GM12873 (cell line): ENCODE measurements around the gene FRMD3.

ENCODE experiments used
- TF ChIP-seq, protein P1 (sequence below): IDR thresholded peaks from 2 replicates; pipeline ENCODE4 v1.5.1; 2012; ENCODE audit warnings: low read depth, mild to moderate bottlenecking, moderate library complexity, low read length, control low read depth; ENCODE audit not compliant: insufficient read depth; ENCODE audit errors: missing control alignments

The FRMD3 gene

DNA sequence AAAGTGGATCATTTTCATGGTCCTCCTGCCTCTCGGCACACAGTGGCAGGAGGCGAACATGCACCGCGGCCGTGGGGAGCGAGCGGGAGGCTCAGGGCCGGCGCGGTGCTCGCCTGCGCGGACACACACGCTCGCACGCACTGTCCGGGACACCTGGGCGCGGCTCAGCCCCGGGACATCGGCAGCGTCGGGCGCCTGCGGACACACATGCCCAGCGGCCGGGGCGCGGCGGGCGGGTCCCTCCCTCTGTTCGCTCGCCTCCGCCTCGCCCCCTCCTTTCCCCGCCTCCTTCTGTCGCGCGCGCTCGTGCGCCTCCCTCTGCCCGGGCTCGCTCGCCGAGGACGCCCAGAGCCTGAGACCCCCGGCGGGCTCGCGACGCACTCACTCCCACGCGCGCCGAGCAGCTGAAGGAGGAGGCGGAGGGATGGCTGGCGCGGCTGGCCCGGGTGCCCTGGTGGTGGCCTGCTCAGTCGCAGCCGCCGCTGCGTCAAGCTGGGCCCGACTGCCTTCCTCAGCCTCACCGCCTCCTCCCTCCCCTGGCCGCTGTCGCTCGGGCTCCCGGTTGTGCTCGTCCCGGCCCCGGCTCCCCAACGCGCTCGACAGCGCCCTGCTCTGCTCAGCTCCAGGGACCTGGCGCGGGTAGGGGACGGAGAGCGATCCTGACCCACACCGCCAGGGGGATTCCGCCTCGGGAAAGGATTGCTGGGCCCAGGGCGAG is at the start of gene FRMD3:
Gene FRMD3, minus strand, starts transcription at position 230 of the 718 bp plus-strand sequence. Its CDS starts 170 bp downstream, at position 60.
- TF ChIP-seq, protein P1, sequence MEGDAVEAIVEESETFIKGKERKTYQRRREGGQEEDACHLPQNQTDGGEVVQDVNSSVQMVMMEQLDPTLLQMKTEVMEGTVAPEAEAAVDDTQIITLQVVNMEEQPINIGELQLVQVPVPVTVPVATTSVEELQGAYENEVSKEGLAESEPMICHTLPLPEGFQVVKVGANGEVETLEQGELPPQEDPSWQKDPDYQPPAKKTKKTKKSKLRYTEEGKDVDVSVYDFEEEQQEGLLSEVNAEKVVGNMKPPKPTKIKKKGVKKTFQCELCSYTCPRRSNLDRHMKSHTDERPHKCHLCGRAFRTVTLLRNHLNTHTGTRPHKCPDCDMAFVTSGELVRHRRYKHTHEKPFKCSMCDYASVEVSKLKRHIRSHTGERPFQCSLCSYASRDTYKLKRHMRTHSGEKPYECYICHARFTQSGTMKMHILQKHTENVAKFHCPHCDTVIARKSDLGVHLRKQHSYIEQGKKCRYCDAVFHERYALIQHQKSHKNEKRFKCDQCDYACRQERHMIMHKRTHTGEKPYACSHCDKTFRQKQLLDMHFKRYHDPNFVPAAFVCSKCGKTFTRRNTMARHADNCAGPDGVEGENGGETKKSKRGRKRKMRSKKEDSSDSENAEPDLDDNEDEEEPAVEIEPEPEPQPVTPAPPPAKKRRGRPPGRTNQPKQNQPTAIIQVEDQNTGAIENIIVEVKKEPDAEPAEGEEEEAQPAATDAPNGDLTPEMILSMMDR, result peak; percentile 49

DNA sequence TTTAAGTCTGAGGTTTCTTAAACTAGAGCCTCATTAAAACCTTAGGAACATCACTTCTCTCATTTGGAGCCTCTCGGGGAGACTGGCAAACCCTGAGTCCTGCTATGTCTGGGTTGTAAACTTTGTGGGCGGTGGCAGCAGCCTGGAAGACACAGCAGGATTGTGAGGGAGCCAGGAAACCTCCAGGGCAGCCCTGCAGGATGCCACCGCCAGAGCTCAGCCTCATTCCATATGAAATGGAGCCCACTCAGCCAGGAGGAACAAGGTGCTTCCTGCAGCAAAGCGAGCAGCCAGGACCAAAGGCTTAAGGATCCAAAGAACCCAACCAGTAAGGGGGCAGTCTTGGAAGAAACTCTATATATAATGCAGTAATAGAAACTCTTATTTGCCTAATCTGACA is 46.8 kb upstream of the FRMD3 start:
- TF ChIP-seq, protein P1, result no peak

DNA sequence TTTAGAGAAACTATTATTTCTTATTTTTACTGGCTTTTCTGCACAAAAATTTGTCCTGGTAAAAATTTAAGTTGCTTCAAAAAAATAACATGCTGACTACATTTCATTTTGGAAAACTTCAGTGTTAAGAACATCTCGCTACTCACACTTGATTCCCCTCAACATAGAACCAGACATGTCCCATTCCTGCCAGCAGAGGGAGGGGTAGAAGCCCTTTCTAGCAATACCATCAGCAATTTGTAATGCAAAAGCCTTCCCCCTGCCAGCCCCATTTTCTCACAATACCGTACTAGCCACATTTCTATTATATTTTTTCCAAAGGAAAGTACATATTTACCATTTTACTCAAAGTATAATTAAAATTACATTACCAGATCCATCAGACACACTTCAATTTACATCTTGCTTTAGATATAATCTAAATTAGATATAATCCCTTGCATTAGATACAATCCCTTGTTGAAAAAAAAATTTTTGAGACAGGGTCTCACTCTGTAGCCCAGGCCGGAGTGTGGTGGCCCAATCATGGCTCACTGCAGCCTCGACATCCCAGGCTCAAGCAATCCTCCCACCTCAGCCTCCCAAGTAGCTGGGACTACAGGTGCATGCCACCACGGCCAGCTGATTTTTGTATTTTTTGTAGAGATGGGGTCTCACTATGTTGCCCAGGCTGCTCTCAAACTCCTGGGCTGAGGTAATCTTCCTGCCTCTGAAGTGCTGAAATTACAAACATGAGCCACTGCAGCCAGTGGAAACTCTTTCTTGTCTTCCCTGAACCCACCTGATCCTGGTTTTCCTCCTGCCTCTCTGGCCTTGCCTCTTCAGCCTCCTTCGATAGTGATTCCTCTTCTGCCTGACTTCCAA is 45.2 kb upstream of the FRMD3 start:
- TF ChIP-seq, protein P1, result peak; percentile 72

DNA sequence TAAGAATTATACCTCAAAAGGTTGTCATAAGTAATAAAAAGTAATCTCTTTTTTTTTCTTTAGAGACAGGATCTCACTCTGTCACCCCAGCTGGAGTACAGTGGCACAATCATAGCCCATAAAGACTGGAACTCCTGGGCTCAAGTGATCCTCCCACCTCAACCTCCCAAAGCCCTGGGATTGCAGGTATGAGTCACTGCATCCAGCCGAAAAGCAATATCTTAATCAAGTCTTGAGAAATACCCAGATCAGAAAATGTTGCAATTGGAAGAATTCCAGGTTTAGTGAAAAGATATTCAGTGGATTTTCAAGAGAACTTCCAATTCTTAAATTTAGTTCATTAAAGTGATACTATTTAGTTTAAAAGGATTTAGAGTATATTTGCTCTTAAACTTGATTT is 43.8 kb upstream of the FRMD3 start:
- TF ChIP-seq, protein P1, result no peak

DNA sequence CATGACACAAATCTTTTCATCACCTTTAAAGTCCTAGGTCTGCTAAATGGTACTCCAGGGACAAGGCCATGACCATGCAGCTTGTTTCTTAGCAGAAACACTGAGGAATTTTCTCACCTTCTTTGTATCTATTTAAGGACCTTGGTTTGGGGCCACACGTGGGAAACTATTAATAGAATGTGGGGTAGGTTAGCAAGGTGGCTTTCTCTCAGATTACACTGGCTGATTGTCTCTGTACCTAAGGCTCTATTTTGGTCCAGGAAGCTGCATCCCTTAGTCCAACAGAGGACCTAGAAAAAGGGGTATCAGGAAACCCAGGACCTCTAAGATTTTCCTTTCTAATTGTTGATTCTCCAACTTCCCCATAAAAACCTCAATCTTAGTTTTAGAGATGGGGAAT is 36.3 kb upstream of the FRMD3 start:
- TF ChIP-seq, protein P1, result no peak

DNA sequence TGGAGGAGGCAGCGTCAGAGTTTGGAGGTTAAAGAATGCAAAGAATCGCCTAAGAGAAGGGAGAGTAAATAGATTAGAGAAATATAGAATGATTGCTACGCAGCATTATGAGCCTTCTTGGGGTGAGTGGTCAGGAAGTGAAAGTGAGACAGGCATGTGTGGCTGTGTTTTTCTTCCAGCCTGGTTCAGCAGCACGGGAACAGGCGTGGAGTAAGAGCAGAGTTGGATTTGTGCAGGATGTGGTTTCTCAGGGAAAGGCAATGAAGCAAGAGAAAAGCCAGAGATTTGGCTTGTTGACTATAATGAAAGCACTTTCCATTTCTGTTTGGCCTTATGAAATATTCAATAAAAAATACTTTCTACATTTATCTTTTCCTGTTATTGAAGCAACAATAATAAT is 34.3 kb upstream of the FRMD3 start:
- TF ChIP-seq, protein P1, result no peak

DNA sequence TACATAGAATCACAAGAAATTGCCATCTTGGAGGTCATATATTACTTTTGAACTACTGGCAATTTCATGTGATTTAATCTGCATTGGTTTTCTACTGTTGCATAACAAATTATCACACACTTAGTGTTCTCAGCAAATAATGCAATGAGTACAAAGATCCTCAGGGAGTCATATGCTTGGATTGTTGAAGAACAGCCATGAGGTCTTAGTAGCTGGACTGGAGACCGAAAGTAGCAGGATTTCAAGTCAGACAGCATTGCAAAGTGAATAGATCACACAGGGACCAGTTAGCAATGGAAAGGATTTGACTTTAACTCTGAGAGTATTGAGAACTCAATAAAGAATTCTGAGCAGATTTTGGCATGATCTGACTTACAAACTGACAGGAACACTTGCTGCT is 32.2 kb upstream of the FRMD3 start:
- TF ChIP-seq, protein P1, result no peak
